ENCODE measurements around the gene SUCLA2.
"Not testable (repeated sequence)": the region's sequence is repeated elsewhere in the genome, so short reads cannot be mapped to it uniquely, and the experiment has no call there.

The SUCLA2 gene

DNA sequence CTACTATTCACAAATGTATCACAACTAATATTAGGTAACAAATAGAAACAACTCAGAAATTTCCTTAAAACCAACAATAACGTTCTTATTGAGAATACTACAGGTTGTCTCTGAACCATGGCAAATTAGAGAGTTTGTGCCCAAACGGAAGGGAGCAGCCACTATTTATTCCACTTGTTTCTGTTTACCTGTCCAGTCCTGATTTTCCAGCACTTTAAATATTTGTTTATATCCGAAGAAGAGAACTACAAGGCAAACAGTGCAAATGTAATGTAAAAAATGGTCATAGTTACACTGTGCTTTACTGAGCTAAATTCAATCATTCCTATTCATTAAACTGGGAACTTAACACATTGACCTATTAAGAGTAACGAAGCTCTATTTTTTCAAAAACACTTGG is 9.2 kb downstream of the SUCLA2 start:
- no peak for DNase-seq (ENCODE audit: low read depth)

GRCh38 chr13:47990920-47991466 is 10.1 kb downstream of the SUCLA2 start:
- no peak for DNase-seq (ENCODE audit: low read depth)

DNA sequence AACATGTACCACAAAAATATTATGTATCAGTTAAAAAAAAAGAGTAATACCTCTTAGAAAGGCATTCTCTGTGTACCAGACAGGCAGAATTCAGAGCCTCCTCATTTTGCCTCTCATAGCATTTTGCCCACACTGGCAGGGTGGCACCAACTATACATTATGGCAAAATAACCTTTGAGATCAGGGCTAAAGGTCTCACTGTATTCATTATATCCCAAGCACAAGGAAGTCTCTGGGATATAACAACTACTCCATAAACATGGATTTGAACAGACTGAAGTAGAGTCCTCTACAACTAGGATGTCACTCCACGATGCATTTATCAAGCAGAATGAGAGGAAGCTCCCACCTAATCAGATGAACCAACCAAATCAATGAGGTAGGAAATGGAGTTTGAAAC is 10.6 kb downstream of the SUCLA2 start:
- no peak for DNase-seq (ENCODE audit: low read depth)

- DNase-seq (ENCODE audit: low read depth): no peak
Measured at GRCh38 chr13:47983070-47983469, 18.0 kb downstream of the SUCLA2 start.

DNA sequence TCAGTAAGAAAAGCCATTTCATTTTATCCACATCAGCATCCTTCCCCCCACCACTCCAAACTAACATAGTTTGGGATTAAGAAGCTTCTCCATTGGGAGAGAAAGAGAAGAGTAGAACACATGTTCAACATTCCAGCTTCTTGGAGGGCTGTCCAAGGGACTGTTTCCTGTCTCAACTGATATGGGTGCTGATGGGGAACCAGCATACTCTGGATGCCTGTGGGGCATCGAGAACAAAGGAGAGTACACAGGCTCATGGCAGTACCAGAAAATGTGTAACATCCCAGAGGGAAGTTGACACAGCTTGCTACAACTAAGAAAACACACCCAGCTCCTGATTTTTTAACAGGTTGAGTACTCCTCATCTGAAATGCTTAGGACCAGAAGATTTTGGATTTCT is 24.7 kb downstream of the SUCLA2 start:
- DNase-seq (ENCODE audit: low read depth): no peak

DNA sequence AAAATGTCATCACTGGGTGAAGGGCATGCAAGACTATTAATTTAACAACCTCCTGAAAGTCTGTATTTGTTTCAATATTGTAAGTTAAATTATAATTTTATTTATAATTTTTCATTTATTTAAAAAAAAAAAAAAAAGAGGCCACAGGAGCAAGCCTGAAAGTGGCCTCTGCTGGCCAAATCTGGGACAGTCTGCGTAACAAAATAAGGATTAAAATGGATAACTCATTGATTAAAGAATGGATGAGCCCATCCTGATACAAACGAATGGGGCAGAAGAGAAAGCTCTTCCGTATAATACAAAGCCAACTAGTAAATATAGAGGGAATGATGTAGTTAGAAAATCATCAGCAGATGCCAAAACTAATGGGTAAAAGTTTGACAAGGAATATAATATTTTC is 36.2 kb downstream of the SUCLA2 start:
- DNase-seq (ENCODE audit: low read depth): no peak

DNA sequence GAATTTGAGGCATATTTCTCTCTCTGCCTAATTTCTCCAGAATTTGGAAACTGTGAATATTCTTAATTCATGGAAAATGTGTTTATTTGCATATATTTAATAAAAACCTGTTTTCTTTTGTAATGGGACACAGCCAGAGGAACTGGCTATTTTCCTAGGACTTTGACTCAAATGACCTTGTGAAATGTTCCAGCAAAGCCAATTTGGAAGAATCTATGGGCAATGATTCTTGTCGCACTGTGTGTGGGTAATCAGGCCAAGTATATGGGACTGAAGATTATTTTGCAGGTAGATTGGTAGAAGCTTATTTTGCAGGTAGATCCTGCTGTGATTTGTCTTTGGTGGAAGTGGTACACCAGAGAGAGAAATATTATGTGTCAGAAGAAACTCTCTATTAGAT is 38.8 kb downstream of the SUCLA2 start:
- DNase-seq (ENCODE audit: low read depth): no peak

DNA sequence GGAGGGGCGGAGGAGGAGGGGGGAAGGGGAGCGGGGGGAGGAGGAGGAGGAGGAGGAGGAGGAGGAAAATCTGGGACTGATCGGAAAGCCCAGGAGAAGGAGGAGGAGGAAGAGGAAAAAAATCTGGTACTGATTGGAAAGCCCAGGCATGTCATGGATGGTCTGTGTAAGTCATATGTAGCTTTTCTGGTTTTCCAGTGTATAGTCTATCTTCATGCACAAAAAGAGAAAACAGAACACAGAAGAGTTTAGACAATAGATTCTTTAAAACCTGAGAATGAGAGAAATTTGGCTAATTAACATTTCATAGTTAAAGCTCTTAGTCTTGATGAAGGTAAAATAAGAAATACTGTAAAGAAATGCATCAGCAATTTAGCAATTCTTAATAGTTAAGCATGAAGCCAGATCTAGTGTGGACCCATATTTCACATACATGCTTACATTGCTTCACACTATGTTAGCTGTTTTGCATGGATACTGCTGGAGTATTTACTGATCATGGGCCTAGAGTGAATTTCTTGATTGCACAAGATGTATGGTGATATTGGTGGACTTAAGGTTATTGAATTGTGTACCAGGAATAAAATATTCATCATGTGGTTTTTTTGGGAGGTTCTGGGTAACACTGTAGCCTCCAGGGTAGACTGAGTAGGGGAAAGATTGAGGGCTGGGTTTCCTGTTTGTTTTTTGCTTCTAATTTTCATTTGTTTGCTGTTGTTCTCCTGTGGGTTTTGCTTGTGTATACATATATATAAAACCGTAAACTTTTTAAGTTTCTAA is 41.4 kb downstream of the SUCLA2 start:
- DNase-seq (ENCODE audit: low read depth): no peak

GRCh38 chr13:47957073-47957472 is 44.0 kb downstream of the SUCLA2 start:
- no peak for DNase-seq (ENCODE audit: low read depth)

DNA sequence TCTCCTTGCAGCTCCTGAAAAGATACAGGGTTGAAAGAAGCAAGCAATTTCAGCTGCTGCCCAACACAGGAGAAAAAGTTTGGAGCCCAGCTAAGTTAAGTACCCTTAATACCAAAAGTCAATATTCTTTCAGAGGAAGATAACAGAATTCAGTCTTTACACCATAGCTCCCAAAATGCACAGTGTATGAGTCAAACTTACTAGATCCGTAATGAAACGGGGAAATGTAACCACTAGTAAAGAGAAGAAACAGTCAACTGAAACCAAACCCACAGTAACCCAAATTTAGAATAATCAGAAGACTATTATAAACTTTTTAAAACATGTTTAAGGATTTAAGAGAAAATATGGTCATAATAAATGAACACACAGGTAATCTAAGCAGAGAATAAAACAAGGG is 45.2 kb downstream of the SUCLA2 start:
- DNase-seq (ENCODE audit: low read depth): no peak

GRCh38 chr13:47949799-47950198 is 51.3 kb downstream of the SUCLA2 start:
- no peak for DNase-seq (ENCODE audit: low read depth)

- no peak for DNase-seq (ENCODE audit: low read depth)
Measured at GRCh38 chr13:47945738-47946137, 55.3 kb downstream of the SUCLA2 start.

GRCh38 chr13:47945146-47945545 is 55.9 kb downstream of the SUCLA2 start:
- not testable (repeated sequence) for DNase-seq (ENCODE audit: low read depth)

DNA sequence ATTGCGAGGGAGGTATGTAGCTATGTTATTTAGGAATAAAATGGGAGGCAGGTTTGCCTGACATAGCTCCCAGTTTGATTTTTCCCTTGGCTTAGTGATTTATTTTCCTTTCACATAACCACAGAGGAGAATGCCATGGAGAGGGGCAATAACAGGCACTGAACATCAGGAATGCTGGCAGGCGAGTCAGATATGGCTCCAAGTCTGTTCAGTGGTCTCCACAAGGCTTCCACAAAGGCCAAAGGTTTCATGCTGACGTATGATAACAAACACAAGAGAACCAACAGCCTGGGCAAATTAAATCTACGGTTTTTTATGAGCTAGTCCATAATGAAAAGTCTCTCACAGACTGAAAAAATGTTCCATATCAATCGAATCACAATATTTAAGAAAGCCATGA is 66.7 kb downstream of the SUCLA2 start:
- no peak for DNase-seq (ENCODE audit: low read depth)

DNA sequence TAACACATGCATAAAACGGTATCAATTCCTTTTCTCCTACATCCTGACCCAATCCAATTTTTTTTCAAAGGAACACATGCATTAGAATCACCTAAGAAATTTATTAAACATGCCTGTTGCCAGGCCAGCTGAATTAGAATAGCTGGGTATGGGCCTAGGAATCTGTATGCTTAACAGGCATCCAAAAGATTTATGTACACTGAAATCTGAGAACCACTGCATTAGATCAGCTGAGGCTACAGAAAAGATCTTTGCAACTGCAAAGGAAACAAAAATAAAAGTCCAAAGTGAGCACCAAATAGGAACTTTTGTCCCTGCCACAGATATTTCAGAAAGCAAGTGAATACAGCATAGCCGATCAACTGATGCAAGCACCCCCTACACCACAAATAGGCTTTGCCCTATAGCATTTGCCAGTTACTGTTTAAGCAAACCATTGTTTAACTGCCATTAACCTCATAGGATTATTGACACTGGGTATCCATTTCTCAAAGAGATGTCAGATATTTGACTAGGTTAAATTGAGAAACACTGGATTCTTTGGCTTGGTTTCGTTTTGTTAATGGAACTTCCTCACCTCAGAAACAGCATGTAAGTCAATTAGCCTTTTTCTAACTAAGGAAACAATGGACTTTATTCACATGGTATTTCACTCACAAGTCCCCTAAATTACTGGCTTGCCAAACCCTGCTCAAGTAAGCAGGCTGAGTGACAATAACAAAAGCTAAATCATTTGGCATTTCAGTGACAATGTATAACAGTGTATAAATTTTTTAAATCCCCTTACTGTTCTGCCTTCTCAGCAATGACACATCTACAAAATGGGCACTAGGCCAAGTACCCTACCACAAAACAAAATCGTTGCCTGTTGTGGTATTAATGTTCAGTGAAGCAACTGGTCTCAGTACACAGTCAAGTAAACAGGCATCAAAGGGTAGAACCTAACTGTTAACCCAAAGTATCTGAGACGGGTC is 67.8 kb downstream of the SUCLA2 start:
- DNase-seq (ENCODE audit: low read depth): no peak

DNA sequence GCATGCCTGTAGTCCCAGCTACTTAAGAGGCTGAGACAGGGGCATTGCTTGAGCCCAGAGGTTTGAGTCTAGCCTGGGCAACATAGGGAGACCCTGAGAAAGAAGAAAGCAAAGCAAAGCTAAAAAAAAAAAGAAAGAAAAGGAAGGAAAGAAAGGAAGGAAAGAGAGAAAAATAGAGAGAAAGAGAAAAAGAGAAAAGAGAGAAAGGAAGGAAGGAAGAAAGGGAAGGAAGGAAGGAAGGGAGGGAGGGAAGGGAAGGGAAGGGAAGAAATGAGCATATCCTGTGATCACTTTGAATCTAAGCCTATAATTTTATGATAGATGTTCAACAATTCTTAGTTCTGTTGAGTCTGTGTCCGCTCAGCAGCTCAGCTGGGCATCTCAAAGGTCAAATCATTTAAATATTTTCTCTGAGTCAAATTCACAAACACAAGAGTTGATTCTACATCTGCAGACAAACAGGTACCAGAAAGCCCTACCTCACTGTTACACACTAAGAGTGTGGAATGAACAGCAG is 70.4 kb downstream of the SUCLA2 start:
- no peak for DNase-seq (ENCODE audit: low read depth)

DNA sequence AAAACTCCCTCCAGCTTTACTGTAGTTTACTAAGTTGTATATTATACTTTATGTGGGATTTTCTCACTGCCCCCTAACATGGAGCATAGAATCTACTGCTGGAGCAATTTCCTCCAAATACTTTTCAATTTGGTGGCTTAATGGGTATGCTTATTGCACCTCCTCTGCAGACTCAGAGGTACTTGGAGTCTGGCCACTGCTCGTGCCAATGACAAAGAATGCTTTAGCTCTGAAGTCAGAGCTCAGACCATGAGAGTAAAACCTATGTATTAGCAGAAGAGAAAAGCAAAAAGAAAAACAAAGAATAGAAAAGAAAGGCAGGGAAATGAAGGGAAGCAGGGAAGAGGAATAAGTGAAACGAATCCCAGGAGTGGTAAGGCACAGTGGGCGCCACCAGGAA is 71.9 kb downstream of the SUCLA2 start:
- DNase-seq (ENCODE audit: low read depth): no peak

DNA sequence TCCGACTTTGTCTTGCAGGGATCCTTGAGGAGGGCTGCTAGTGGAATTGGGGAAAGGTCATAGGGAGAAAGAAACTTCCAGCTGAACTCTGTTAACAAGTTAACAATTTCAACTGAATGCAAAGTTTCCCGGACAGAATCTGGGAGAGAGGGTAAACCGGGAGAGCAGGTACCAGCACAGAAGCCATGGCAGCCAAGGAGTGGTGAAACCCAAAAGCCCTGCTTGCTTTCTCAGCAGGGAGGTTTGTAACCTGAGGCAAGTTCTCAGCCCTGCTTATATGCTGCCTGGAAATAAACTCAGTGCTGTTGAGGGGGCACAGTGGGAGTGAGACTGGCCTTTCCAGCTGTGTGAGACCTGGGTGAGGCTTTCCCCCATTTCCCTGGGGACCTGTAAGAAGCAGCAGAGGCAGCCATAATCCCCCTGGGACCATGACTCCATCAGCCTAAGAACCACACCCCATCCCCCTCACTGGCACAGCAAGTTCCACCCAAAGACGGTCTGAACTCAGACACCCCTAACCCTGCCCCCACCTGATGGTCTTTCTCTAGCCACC is 84.0 kb downstream of the SUCLA2 start:
- no peak for DNase-seq (ENCODE audit: low read depth)

DNA sequence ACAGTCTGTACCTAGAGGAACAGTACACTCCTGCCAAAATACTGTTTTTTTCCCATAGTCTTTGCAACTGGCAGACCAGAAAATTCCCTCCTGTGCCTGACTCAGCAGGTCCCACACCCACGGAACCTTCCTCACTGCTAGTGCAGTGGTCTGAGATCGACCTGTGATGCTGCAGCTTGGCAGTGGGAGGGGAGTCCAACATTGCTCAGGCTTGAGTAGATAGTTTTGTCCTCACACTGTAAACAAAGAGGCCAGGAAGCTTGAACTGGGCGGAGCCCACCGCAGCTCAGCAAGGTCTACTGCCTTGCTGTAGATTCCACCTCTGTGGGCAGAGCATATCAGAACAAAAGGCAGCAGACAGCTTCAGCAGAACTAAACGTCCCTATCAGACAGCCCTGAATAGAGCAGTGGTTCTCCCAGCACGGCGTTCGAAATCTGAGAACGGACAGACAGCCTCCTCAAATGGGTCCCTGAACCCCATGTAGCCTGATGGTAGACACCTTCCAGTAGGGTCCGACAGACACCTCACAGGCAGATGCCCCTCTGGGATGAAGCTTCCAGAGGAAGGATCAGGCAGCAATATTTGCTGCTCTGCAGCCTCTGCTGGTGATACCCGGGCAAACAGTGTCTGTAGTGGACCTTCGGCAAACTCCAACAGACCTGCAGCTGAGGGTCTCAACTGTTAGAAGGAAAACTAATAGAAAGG is 92.7 kb downstream of the SUCLA2 start:
- no peak for DNase-seq (ENCODE audit: low read depth)

DNA sequence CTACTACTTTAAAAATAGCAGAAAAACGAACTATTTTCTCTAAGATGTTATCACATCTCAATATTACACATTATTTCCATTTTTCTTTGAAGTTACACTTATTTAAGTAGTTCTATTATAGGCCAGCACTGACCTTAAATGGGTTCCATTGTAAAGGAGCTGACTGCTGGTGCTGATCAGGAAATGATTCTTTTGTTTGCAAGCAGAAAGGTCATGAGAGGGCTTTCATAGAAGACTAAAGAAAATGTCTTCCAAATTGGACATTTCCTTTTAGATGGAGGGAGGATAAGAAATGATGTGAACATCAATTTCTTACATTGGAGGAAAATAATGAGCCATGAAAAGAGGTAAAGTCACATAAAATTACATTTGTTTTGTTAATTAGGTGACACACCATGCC is 96.2 kb downstream of the SUCLA2 start:
- DNase-seq (ENCODE audit: low read depth): no peak

- no peak for DNase-seq (ENCODE audit: low read depth)
Measured at GRCh38 chr13:47904241-47904640, 96.8 kb downstream of the SUCLA2 start.

DNA sequence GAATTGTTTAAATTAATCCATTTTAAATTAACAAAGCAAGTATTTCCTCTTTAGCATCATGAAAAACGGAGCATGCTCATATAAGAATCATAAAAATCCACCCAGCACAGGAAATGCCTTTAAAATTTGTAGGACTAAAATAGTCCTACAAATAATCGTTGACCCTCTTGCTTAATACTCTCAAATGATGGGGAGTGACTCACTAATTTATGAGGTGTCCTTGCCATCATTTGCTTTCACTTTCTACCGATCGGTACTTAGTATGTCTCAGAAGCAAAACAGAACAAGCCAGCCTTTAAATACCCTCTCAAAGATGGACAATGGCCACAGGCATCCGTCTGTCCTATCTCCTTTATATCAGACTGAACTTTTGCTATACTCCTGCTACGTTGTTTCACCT is 97.2 kb downstream of the SUCLA2 start:
- no peak for DNase-seq (ENCODE audit: low read depth)

Data from activated T-helper 1 cell treated with Interleukin-2 at 50 U/mL for 16 hours (primary cell).